ENCODE data around the gene PUM2. TPM values are rescaled to one million over a fixed set of nuclear protein-coding genes. Genes with fewer than 3 reads are reported as not detected.

PUM2 gene
- total RNA-seq, 3 donors from 2014 or later: 93.5 to 155 (median 115) TPM

DNA sequence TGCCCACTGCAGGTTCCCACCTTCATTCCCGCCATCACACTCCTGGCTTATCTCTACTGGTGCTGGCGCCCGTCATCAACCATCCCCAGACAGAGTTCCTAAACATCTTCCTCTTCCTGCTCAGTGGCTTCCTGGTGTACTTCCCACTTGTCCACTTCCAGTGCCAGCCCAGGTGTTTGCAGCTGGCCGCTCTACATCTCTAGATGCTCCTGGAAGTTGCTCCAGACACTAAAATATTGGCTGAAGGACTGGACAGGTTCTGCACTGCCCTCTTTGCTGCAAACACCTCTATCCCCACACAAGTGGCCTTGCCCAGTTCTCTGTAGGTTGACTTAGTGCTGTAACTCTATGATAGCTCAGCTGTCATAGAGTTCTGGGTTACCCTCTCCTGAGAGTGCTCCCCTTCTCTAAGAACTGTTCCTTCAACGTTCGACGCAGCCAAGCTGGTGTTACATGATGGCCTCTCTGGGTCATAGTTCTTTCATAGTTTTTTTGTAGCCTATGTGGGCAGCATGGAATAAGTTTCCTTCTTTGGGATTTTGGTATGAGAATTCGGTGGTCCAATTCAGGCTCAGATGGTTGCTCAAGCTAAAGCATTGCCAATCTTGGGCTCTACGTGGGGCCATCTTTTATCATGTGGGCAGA is 45.8 kb upstream of the PUM2 start:
- H3K36me3 ChIP-seq (ENCODE audit: low read depth): no peaks in the 10 kb centered on the region
- H3K4me3 ChIP-seq: no peak overlapping the region
- DNase-seq (no peak), ATAC-seq (peak; percentile 24)
- H3K4me1 ChIP-seq (ENCODE audit: low read depth): no peaks in the 10 kb centered on the region
- no peaks in the 10 kb centered on the region for H3K9me3 ChIP-seq
- intact Hi-C loops (cut with DNase I, micrococcal nuclease): no loop called here
- no peak for TF ChIP-seq CTCF (IDR thresholded peaks at IDR 0.05)

- intact Hi-C loops (cut with DNase I, micrococcal nuclease): loop anchor here in 1 of 2 donors (5.0 kb wide), 1 partner anchor 243 kb away; no protein-coding TSS in a partner anchor
- ATAC-seq: no peak
- no peak overlapping the region for H3K4me3 ChIP-seq
- no peak for TF ChIP-seq CTCF (IDR thresholded peaks at IDR 0.05)
- DNase-seq: no peak
- H3K36me3 ChIP-seq (ENCODE audit: low read depth): no peaks in the 10 kb centered on the region
- no peaks in the 10 kb centered on the region for H3K4me1 ChIP-seq (ENCODE audit: low read depth)
- no peaks in the 10 kb centered on the region for H3K9me3 ChIP-seq
Observed at GRCh38 chr2:20393986-20394385, 43.3 kb upstream of the PUM2 start.

GRCh38 chr2:20391951-20392699 is 41.5 kb upstream of the PUM2 start:
- no peaks in the 10 kb centered on the region for H3K4me1 ChIP-seq (ENCODE audit: low read depth)
- H3K4me3 ChIP-seq: no peak overlapping the region
- no peak for TF ChIP-seq CTCF (IDR thresholded peaks at IDR 0.05)
- DNase-seq (no peak), ATAC-seq (peak; percentile 48)
- intact Hi-C loops (cut with DNase I, micrococcal nuclease): loop anchor here in 1 of 2 donors (5.0 kb wide), 1 partner anchor 245 kb away; no protein-coding TSS in a partner anchor
- H3K9me3 ChIP-seq: no peaks in the 10 kb centered on the region
- no peaks in the 10 kb centered on the region for H3K36me3 ChIP-seq (ENCODE audit: low read depth)

- H3K4me3 ChIP-seq: no peak overlapping the region
- ATAC-seq (no peak), DNase-seq (no peak)
- intact Hi-C loops (cut with DNase I, micrococcal nuclease): loop anchor here in 1 of 2 donors (5.0 kb wide), 1 partner anchor 247 kb away; no protein-coding TSS in a partner anchor
- H3K4me1 ChIP-seq (ENCODE audit: low read depth): peaks cover 4% of the 10 kb centered on the region
- H3K36me3 ChIP-seq (ENCODE audit: low read depth): no peaks in the 10 kb centered on the region
- TF ChIP-seq CTCF (IDR thresholded peaks at IDR 0.05): no peak
- H3K9me3 ChIP-seq: no peaks in the 10 kb centered on the region
Observed at GRCh38 chr2:20390524-20391123, 40.0 kb upstream of the PUM2 start.

- Histone ChIP-seq H3K36me3 (ENCODE audit: low read depth) (no peaks in the 10 kb centered on the region), H3K9me3 (no peaks in the 10 kb centered on the region), H3K4me1 (ENCODE audit: low read depth) (peaks cover 39% of the 10 kb centered on the region), H3K4me3 (no peak overlapping the region)
- intact Hi-C loops (cut with DNase I, micrococcal nuclease): no loop called here
- no peak for TF ChIP-seq CTCF (IDR thresholded peaks at IDR 0.05)
- peak; percentile 88 for ATAC-seq
- peak in 1 of 3 donors; percentile 49 for DNase-seq
Observed at GRCh38 chr2:20384953-20385352, 34.3 kb upstream of the PUM2 start.
